ENCODE measurements around the gene SNX30.

Gene SNX30

DNA sequence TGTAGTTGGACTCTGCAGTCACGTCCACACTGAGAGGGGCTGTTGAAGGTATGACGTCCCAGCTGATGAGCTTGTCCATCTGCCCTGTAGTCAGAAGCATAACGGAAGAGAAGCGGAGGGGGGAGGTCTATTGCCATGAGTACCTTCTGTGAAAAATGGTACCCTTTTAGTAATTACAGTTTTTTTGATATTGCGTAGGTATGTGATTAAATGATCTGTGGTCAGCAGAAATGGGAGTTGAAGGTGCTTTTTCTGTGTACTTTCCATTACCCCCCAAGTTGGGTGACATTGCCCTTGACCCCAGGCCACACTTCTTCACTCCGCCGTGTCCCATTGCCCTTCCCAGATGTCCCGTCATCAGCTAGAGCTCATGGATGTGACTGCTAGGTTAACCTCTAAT, 45.9 kb downstream of the SNX30 start:
- Histone ChIP-seq H3K4me1 (ENCODE audit: control insufficient read depth, insufficient read depth, low read length) (no peaks in the 10 kb centered on the region), H3K4me3 (ENCODE audit: low read depth, low read length) (no peak overlapping the region), H3K27ac (ENCODE audit: extremely low read depth, low read depth, low read length) (no peak overlapping the region), H3K9me3 (ENCODE audit: control insufficient read depth, insufficient read depth, low read depth, low read length) (no peaks in the 10 kb centered on the region), H3K36me3 (ENCODE audit: control insufficient read depth in 2 of 2, insufficient read depth in 1 of 2, low read length in 2 of 2) (no peaks in the 10 kb centered on the region)
- ChIA-PET CTCF (interaction anchor here (0.6 to 0.9 kb wide), 3 partner anchors 11 to 714 kb away, joined by 3 to 5 read pairs (median 5); no protein-coding TSS in a partner anchor), POLR2A (no interaction called here)
- TF ChIP-seq ZNF626 (tag by site-specific recombination; IDR thresholded peaks at IDR 0.05) (no peak), ZNF202 (tag by site-specific recombination; IDR thresholded peaks at IDR 0.05; ENCODE audit: borderline replicate concordance) (no peak), ZNF621 (tag by site-specific recombination; IDR thresholded peaks at IDR 0.05) (no peak), ZNF670 (tag by site-specific recombination; IDR thresholded peaks at IDR 0.05; ENCODE audit: low read depth) (no peak), ZNF660 (tag by site-specific recombination; IDR thresholded peaks at IDR 0.05) (no peak), ZNF114 (tag by site-specific recombination; IDR thresholded peaks at IDR 0.05) (no peak), ZNF404 (tag by site-specific recombination; IDR thresholded peaks at IDR 0.05) (no peak)
- TF ChIP-seq, protein P1, sequence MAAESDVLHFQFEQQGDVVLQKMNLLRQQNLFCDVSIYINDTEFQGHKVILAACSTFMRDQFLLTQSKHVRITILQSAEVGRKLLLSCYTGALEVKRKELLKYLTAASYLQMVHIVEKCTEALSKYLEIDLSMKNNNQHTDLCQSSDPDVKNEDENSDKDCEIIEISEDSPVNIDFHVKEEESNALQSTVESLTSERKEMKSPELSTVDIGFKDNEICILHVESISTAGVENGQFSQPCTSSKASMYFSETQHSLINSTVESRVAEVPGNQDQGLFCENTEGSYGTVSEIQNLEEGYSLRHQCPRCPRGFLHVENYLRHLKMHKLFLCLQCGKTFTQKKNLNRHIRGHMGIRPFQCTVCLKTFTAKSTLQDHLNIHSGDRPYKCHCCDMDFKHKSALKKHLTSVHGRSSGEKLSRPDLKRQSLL (tag by site-specific recombination; IDR thresholded peaks at IDR 0.05) = no peak
- TF ChIP-seq, protein P2, sequence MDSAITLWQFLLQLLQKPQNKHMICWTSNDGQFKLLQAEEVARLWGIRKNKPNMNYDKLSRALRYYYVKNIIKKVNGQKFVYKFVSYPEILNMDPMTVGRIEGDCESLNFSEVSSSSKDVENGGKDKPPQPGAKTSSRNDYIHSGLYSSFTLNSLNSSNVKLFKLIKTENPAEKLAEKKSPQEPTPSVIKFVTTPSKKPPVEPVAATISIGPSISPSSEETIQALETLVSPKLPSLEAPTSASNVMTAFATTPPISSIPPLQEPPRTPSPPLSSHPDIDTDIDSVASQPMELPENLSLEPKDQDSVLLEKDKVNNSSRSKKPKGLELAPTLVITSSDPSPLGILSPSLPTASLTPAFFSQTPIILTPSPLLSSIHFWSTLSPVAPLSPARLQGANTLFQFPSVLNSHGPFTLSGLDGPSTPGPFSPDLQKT (IDR thresholded peaks at IDR 0.05; ENCODE audit: borderline replicate concordance, low read depth, low read length) = no peak
- TF ChIP-seq, protein P3, sequence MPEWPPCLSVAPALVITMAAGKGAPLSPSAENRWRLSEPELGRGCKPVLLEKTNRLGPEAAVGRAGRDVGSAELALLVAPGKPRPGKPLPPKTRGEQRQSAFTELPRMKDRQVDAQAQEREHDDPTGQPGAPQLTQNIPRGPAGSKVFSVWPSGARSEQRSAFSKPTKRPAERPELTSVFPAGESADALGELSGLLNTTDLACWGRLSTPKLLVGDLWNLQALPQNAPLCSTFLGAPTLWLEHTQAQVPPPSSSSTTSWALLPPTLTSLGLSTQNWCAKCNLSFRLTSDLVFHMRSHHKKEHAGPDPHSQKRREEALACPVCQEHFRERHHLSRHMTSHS (tag by site-specific recombination; IDR thresholded peaks at IDR 0.05) = no peak
- TF ChIP-seq, protein P4, sequence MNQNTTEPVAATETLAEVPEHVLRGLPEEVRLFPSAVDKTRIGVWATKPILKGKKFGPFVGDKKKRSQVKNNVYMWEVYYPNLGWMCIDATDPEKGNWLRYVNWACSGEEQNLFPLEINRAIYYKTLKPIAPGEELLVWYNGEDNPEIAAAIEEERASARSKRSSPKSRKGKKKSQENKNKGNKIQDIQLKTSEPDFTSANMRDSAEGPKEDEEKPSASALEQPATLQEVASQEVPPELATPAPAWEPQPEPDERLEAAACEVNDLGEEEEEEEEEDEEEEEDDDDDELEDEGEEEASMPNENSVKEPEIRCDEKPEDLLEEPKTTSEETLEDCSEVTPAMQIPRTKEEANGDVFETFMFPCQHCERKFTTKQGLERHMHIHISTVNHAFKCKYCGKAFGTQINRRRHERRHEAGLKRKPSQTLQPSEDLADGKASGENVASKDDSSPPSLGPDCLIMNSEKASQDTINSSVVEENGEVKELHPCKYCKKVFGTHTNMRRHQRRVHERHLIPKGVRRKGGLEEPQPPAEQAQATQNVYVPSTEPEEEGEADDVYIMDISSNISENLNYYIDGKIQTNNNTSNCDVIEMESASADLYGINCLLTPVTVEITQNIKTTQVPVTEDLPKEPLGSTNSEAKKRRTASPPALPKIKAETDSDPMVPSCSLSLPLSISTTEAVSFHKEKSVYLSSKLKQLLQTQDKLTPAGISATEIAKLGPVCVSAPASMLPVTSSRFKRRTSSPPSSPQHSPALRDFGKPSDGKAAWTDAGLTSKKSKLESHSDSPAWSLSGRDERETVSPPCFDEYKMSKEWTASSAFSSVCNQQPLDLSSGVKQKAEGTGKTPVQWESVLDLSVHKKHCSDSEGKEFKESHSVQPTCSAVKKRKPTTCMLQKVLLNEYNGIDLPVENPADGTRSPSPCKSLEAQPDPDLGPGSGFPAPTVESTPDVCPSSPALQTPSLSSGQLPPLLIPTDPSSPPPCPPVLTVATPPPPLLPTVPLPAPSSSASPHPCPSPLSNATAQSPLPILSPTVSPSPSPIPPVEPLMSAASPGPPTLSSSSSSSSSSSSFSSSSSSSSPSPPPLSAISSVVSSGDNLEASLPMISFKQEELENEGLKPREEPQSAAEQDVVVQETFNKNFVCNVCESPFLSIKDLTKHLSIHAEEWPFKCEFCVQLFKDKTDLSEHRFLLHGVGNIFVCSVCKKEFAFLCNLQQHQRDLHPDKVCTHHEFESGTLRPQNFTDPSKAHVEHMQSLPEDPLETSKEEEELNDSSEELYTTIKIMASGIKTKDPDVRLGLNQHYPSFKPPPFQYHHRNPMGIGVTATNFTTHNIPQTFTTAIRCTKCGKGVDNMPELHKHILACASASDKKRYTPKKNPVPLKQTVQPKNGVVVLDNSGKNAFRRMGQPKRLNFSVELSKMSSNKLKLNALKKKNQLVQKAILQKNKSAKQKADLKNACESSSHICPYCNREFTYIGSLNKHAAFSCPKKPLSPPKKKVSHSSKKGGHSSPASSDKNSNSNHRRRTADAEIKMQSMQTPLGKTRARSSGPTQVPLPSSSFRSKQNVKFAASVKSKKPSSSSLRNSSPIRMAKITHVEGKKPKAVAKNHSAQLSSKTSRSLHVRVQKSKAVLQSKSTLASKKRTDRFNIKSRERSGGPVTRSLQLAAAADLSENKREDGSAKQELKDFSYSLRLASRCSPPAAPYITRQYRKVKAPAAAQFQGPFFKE (tag by site-specific recombination; IDR thresholded peaks at IDR 0.05; ENCODE audit: borderline replicate concordance) = no peak

DNA sequence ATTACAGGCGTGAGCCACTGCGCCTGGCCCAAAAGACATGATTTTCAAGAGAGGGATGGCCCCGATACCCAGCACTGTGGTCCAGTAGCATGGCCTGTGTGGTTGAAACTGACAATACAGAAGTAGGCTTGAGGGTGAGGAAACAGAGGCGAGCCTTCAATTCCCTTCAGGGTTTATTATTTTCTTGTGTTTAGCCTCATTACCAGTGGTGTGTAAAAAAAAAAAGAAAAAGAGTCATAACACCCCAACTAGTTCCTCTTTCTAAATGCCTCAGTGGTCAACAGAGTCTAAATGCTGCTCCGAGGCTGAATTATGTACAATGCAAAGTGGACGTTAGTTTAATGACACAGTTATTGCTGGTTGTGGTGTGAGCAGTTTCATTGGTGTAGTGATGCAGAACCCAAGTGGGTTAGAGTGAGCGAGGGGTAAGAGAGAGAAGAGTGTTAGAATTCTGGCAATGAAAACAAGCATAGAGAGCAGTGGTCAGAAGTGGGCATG, 58.8 kb downstream of the SNX30 start:
- ChIA-PET CTCF (interaction anchor here (0.6 to 1.7 kb wide), 3 partner anchors 18 to 95 kb away, joined by 3 read pairs; no protein-coding TSS in a partner anchor), POLR2A (no interaction called here)
- TF ChIP-seq ZNF174 (tag by site-specific recombination; IDR thresholded peaks at IDR 0.05) (no peak), ZNF121 (tag by site-specific recombination; IDR thresholded peaks at IDR 0.05) (no peak), ZNF324 (tag by site-specific recombination; IDR thresholded peaks at IDR 0.05) (no peak), ZSCAN30 (tag by site-specific recombination; IDR thresholded peaks at IDR 0.05) (no peak), ZBTB20 (tag by site-specific recombination; IDR thresholded peaks at IDR 0.05) (no peak), ZXDB (tag by site-specific recombination; IDR thresholded peaks at IDR 0.05) (no peak), GLIS1 (tag by site-specific recombination; IDR thresholded peaks at IDR 0.05) (no peak), ZNF623 (tag by site-specific recombination; IDR thresholded peaks at IDR 0.05) (no peak), ZBTB7A (tag by site-specific recombination; IDR thresholded peaks at IDR 0.05; ENCODE audit: low read depth) (no peak)
- TF ChIP-seq, protein P5, sequence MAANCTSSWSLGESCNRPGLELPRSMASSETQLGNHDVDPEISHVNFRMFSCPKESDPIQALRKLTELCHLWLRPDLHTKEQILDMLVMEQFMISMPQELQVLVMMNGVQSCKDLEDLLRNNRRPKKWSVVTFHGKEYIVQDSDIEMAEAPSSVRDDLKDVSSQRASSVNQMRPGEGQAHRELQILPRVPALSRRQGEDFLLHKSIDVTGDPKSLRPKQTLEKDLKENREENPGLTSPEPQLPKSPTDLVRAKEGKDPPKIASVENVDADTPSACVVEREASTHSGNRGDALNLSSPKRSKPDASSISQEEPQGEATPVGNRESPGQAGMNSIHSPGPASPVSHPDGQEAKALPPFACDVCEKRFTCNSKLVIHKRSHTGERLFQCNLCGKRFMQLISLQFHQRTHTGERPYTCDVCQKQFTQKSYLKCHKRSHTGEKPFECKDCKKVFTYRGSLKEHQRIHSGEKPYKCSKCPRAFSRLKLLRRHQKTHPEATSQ (tag by site-specific recombination; IDR thresholded peaks at IDR 0.05) = no peak
- TF ChIP-seq, protein P6, sequence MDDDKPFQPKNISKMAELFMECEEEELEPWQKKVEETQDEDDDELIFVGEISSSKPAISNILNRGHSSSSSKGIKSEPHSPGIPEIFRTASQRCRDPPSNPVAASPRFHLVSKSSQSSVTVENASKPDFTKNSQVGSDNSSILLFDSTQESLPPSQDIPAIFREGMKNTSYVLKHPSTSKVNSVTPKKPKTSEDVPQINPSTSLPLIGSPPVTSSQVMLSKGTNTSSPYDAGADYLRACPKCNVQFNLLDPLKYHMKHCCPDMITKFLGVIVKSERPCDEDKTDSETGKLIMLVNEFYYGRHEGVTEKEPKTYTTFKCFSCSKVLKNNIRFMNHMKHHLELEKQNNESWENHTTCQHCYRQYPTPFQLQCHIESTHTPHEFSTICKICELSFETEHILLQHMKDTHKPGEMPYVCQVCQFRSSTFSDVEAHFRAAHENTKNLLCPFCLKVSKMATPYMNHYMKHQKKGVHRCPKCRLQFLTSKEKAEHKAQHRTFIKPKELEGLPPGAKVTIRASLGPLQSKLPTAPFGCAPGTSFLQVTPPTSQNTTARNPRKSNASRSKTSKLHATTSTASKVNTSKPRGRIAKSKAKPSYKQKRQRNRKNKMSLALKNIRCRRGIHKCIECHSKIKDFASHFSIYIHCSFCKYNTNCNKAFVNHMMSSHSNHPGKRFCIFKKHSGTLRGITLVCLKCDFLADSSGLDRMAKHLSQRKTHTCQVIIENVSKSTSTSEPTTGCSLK (tag by site-specific recombination; IDR thresholded peaks at IDR 0.05) = no peak
- Histone ChIP-seq H3K4me1 (ENCODE audit: control insufficient read depth, insufficient read depth, low read length) (no peaks in the 10 kb centered on the region), H3K9me3 (ENCODE audit: control insufficient read depth, insufficient read depth, low read depth, low read length) (no peaks in the 10 kb centered on the region), H3K27ac (ENCODE audit: extremely low read depth, low read depth, low read length) (no peak overlapping the region), H3K36me3 (ENCODE audit: control insufficient read depth in 2 of 2, insufficient read depth in 1 of 2, low read length in 2 of 2) (peaks cover 0 to 13% of the 10 kb centered on the region in 2 experiments; a peak in 2 of 3 replicates), H3K4me3 (ENCODE audit: low read depth, low read length) (no peak overlapping the region)

All from HEK293 (cell line).